B cell (primary cell): ENCODE data around the gene CYP3A5. TPM values are rescaled to one million over a fixed set of nuclear protein-coding genes. Genes with fewer than 3 reads are reported as not detected.
"Not testable (repeated sequence)": the region's sequence is repeated elsewhere in the genome, so short reads cannot be mapped to it uniquely, and the experiment has no call there.

Experiments used
- ATAC-seq: fragments of 200-7000 bp; cut with Tn5 transposase; one replicate; pipeline ENCODE4 v1.10.0; 2021; ENCODE audit warnings: low read depth, mild to moderate bottlenecking, moderate number of reproducible peaks, moderate library complexity
- CTCF ChIA-PET: fragments of 350-600 bp; sonication (Branson Sonifier 250); formaldehyde crosslinking; loops from one replicate; lab custom pipeline; 2021; ENCODE audit warnings: antibody characterized with exemption, inconsistent platforms; lab: Charles Lee
- POLR2A ChIA-PET: fragments of 350-600 bp; sonication (Branson Sonifier 250); formaldehyde crosslinking; loops from one replicate; lab custom pipeline; 2021; ENCODE audit warnings: antibody characterized with exemption; lab: Charles Lee
- DNase-seq: peaks from one replicate; pipeline ENCODE4 v3.0.0; 2013
- H2AFZ ChIP-seq: 2 replicates; pipeline ENCODE4 v1.6.1; 2012; ENCODE audit warnings: mild to moderate bottlenecking, low read depth, low read length; ENCODE audit not compliant: insufficient read depth, poor library complexity, severe bottlenecking
- H3K27ac ChIP-seq, 2 donors: 1 replicate in 1 of 2; 2 replicates in 1 of 2; pipeline ENCODE4 v1.5.1; 2012 to 2013; ENCODE audit warnings: low read length in 2 of 2, mild to moderate bottlenecking in 2 of 2, moderate library complexity in 1 of 2
- H3K27me3 ChIP-seq, 4 experiments: fragments of 200-600 bp in 1 of 4; sonication (generic) in 1 of 4; replicated peaks in 1 of 4; 1 replicate in 2 of 4; 2 replicates in 2 of 4; pipeline versions ENCODE4 v1.6.1 to v1.7.0; 2013 to 2016; ENCODE audit warnings: low read length in 3 of 4, mild to moderate bottlenecking in 2 of 4, mixed read lengths in 1 of 4, moderate library complexity in 1 of 4; ENCODE audit not compliant: insufficient read depth in 4 of 4, control insufficient read depth in 3 of 4; ENCODE audit errors: control extremely low read depth in 1 of 4
- H3K36me3 ChIP-seq, 2 experiments: replicated peaks in 1 of 2; 1 replicate in 1 of 2; 2 replicates in 1 of 2; pipeline versions ENCODE4 v1.6.1 to v1.7.1; 2013; ENCODE audit warnings: low read length in 1 of 2; ENCODE audit not compliant: insufficient read depth in 2 of 2, control insufficient read depth in 1 of 2; ENCODE audit errors: control extremely low read depth in 1 of 2, extremely low read depth in 1 of 2
- H3K4me1 ChIP-seq, 2 donors: fragments of 200-600 bp in 1 of 2; sonication (generic) in 1 of 2; 1 replicate in 1 of 2; 2 replicates in 1 of 2; pipeline versions ENCODE4 v1.5.1 to v1.6.1; 2013 to 2017; ENCODE audit warnings: low read length in 2 of 2; ENCODE audit not compliant: control insufficient read depth in 2 of 2, insufficient read depth in 2 of 2
- H3K4me2 ChIP-seq: replicated peaks from 2 replicates; pipeline ENCODE3; 2012; ENCODE audit warnings: mild to moderate bottlenecking, low read depth, low read length; ENCODE audit not compliant: poor library complexity, severe bottlenecking
- H3K4me3 ChIP-seq, 5 experiments: fragments of 200-600 bp in 1 of 5; sonication (generic) in 1 of 5; 1 replicate in 3 of 5; 2 replicates in 2 of 5; pipeline versions ENCODE4 v1.5.1 to v1.7.0; 2011 to 2016; ENCODE audit warnings: low read length in 4 of 5, mild to moderate bottlenecking in 4 of 5, low read depth in 2 of 5, control low read depth in 1 of 5, moderate library complexity in 1 of 5; ENCODE audit not compliant: insufficient read depth in 1 of 5; ENCODE audit errors: control extremely low read depth in 1 of 5, extremely low read depth in 1 of 5
- H3K79me2 ChIP-seq: fragments of 200-600 bp; sonication (generic); one replicate; pipeline ENCODE4 v1.6.0; 2016; ENCODE audit warnings: low read length; ENCODE audit not compliant: control insufficient read depth, insufficient read depth
- H3K9ac ChIP-seq: fragments of 200-600 bp; sonication (generic); 2 replicates; pipeline ENCODE4 v1.6.1; 2017; ENCODE audit warnings: mild to moderate bottlenecking, low read length, moderate library complexity
- H3K9me3 ChIP-seq, 3 donors: one replicate each; pipeline versions ENCODE4 v1.6.1 to v1.7.1; 2013; ENCODE audit warnings: low read length in 2 of 3; ENCODE audit not compliant: control insufficient read depth in 2 of 3, insufficient read depth in 1 of 3; ENCODE audit errors: control extremely low read depth in 1 of 3
- H4K20me1 ChIP-seq: 2 replicates; pipeline ENCODE4 v1.6.0; 2012; ENCODE audit warnings: mild to moderate bottlenecking, low read length; ENCODE audit not compliant: insufficient read depth, control insufficient read depth, poor library complexity, severe bottlenecking
- H3K27ac Mint-ChIP-seq: one replicate; pipeline ENCODE4 v1.8.0; 2021; ENCODE audit warnings: mixed read lengths
- H3K27me3 Mint-ChIP-seq: one replicate; pipeline ENCODE4 v1.8.0; 2021; ENCODE audit warnings: mixed read lengths
- H3K4me1 Mint-ChIP-seq: one replicate; pipeline ENCODE4 v1.8.0; 2021; ENCODE audit warnings: mixed read lengths
- H3K4me3 Mint-ChIP-seq: one replicate; pipeline ENCODE4 v1.8.0; 2021; ENCODE audit warnings: mixed read lengths
- H3K9me3 Mint-ChIP-seq: one replicate; pipeline ENCODE4 v1.8.0; 2022; ENCODE audit warnings: mixed read lengths; ENCODE audit not compliant: insufficient read depth
- CTCF ChIP-seq: fragments of 200-600 bp; IDR thresholded peaks from one replicate; pipeline ENCODE4 v1.8.0; 2022; ENCODE audit warnings: antibody characterized with exemption, mild to moderate bottlenecking
- EZH2 ChIP-seq: IDR thresholded peaks from 2 replicates; pipeline ENCODE4 v1.6.1; 2012; ENCODE audit warnings: borderline replicate concordance, low read depth, mild to moderate bottlenecking, moderate library complexity, low read length; ENCODE audit not compliant: insufficient read depth, poor library complexity, severe bottlenecking
- WGBS: methylation state at CpG from one replicate; pipeline ENCODE4 v1.1.5; 2013; ENCODE audit warnings: missing lambda C conversion rate; ENCODE audit not compliant: insufficient coverage; 5-methylcytosine and 5-hydroxymethylcytosine counted together
- intact Hi-C: fragments of 100-400 bp; cut with micrococcal nuclease; formaldehyde crosslinking; loops from one replicate; pipeline ENCODE4 v1.10.0; 2022
- polyA plus RNA-seq: library from polyadenylated mRNA; depleted of rRNA; stranded (reverse); fragments of >200 nt; gene quantifications from 2 replicates; pipeline ENCODE4 v1.2.3, GENCODE V29; 2012
- total RNA-seq, 2 donors: library from RNA; stranded (reverse); fragments of 120-200 nt in 1 of 2; gene quantifications; 1 replicate in 1 of 2; 2 replicates in 1 of 2; pipeline versions ENCODE4 v1.2.3 to v1.2.4, GENCODE V29; 2013 to 2022

Gene CYP3A5
- total and polyA plus RNA-seq, 2 donors (not counting 1 experiment from before 2014, with no cell fraction given), result not detected

GRCh38 chr7:99638731-99639130 is 41.1 kb downstream of the CYP3A5 start:
- Histone ChIP-seq H2AFZ (no peak overlapping the region), H3K36me3 (peaks cover 0 to 8% of the 10 kb centered on the region in 2 experiments), H3K27me3 (no peaks in the 10 kb centered on the region), H4K20me1 (no peaks in the 10 kb centered on the region), H3K4me1 (no peaks in the 10 kb centered on the region), H3K9ac (no peak overlapping the region), H3K9me3 (no peaks in the 10 kb centered on the region), H3K4me3 (no peak overlapping the region), H3K27ac (no peak overlapping the region), H3K79me2 (no peaks in the 10 kb centered on the region), H3K4me2 (no peak overlapping the region)
- DNase-seq (no peak), ATAC-seq (no peak)
- Mint-ChIP-seq H3K27ac (no peak overlapping the region), H3K9me3 (no peaks in the 10 kb centered on the region), H3K4me3 (no peak overlapping the region), H3K4me1 (no peaks in the 10 kb centered on the region), H3K27me3 (no peaks in the 10 kb centered on the region)
- CTCF ChIA-PET, result no interaction called here
- intact Hi-C loops, result no loop called here
- WGBS, result 98% methylated on average over 17 of the region's 23 CpGs
- TF ChIP-seq CTCF, result no peak
- no peak for TF ChIP-seq EZH2
- POLR2A ChIA-PET, result no interaction called here

GRCh38 chr7:99637414-99637813 is 42.4 kb downstream of the CYP3A5 start:
- H3K27ac Mint-ChIP-seq, H3K4me2 ChIP-seq, ATAC-seq, H3K9me3 Mint-ChIP-seq, H3K9me3 ChIP-seq, DNase-seq, intact Hi-C loops, H3K4me3 ChIP-seq, H3K27me3 ChIP-seq, H3K27me3 Mint-ChIP-seq, H3K9ac ChIP-seq, CTCF ChIA-PET, H3K4me1 ChIP-seq, H3K79me2 ChIP-seq, H4K20me1 ChIP-seq, H3K4me1 Mint-ChIP-seq, H2AFZ ChIP-seq, POLR2A ChIA-PET, H3K27ac ChIP-seq, H3K4me3 Mint-ChIP-seq: not testable (repeated sequence)
- peaks cover 0 to 15% of the 10 kb centered on the region in 2 experiments for H3K36me3 ChIP-seq
- no CpG with 5 or more reads among the region's 2 CpGs for WGBS
